SK-N-SH treated with all-trans-retinoic acid at 6 μM for 48 hours (cell line): Measurements from ENCODE around the gene PDZD2.

Experiments used
- CSRNP3 ChIP-seq: fragments of 250-450 bp; sonication (Bioruptor Pico); IDR thresholded peaks from 2 replicates; pipeline ENCODE4 v1.5.1; 2021; ENCODE audit warnings: mild to moderate bottlenecking, moderate library complexity
- GLIS3 ChIP-seq: fragments of 250-450 bp; sonication (Bioruptor Pico); IDR thresholded peaks from 2 replicates; pipeline ENCODE4 v1.5.0; 2020; ENCODE audit warnings: mild to moderate bottlenecking, moderate library complexity
- OSR1 ChIP-seq: fragments of 250-450 bp; sonication (Bioruptor Pico); IDR thresholded peaks from 2 replicates; pipeline ENCODE4 v1.8.0; 2022; ENCODE audit warnings: moderate library complexity, mild to moderate bottlenecking, inconsistent platforms
- PPARA ChIP-seq: fragments of 250-450 bp; sonication (Bioruptor Pico); IDR thresholded peaks from 2 replicates; pipeline ENCODE4 v1.5.0; 2020; ENCODE audit warnings: mild to moderate bottlenecking, borderline replicate concordance
- ZFP3 ChIP-seq: fragments of 250-450 bp; sonication (Bioruptor Pico); IDR thresholded peaks from 2 replicates; pipeline ENCODE4 v1.5.0; 2020; ENCODE audit warnings: mild to moderate bottlenecking, moderate library complexity

GRCh38 chr5:31770132-31770720 lies 131.3 kb downstream of the PDZD2 start:
- TF ChIP-seq PPARA (CRISPR knock-in tag) (no peak), ZFP3 (CRISPR knock-in tag) (no peak), GLIS3 (no peak), OSR1 (CRISPR knock-in tag) (no peak), CSRNP3 (no peak)
